ENCODE data around the gene KRTAP10-5.
"Not testable (repeated sequence)": the region's sequence is repeated elsewhere in the genome, so short reads cannot be mapped to it uniquely, and the experiment has no call there.

Gene KRTAP10-5

GRCh38 chr21:44571844-44572782 lies 8.3 kb downstream of the KRTAP10-5 start:
- DNase-seq (ENCODE audit: low spot score): no peak

- DNase-seq (ENCODE audit: low spot score): no peak
Measured at GRCh38 chr21:44571296-44571695, 9.1 kb downstream of the KRTAP10-5 start.

GRCh38 chr21:44569861-44570517 lies 10.4 kb downstream of the KRTAP10-5 start:
- DNase-seq (ENCODE audit: low spot score): no peak

GRCh38 chr21:44568667-44569556 lies 11.5 kb downstream of the KRTAP10-5 start:
- no peak for DNase-seq (ENCODE audit: low spot score)

- no peak for DNase-seq (ENCODE audit: low spot score)
Measured at GRCh38 chr21:44568261-44568660, 12.1 kb downstream of the KRTAP10-5 start.

GRCh38 chr21:44567481-44568171 lies 12.8 kb downstream of the KRTAP10-5 start:
- DNase-seq (ENCODE audit: low spot score): no peak

GRCh38 chr21:44566403-44566802 lies 14.0 kb downstream of the KRTAP10-5 start:
- DNase-seq (ENCODE audit: low spot score): no peak

GRCh38 chr21:44564886-44565598 lies 15.4 kb downstream of the KRTAP10-5 start:
- DNase-seq (ENCODE audit: low spot score): no peak

- DNase-seq (ENCODE audit: low spot score): no peak
Measured at GRCh38 chr21:44564099-44564498, 16.3 kb downstream of the KRTAP10-5 start.

GRCh38 chr21:44558695-44559094 lies 21.7 kb downstream of the KRTAP10-5 start, which contains the start of gene KRTAP10-3:
KRTAP10-3 (minus strand) TSS chr21:44558795; CDS start chr21:44558715, 80 bp downstream.
- no peak for DNase-seq (ENCODE audit: low spot score)

GRCh38 chr21:44558329-44558675 lies 22.1 kb downstream of the KRTAP10-5 start:
- not testable (repeated sequence) for DNase-seq (ENCODE audit: low spot score)

- DNase-seq (ENCODE audit: low spot score): no peak
Measured at GRCh38 chr21:44557491-44558328, 22.7 kb downstream of the KRTAP10-5 start.

GRCh38 chr21:44556879-44557278 lies 23.5 kb downstream of the KRTAP10-5 start:
- DNase-seq (ENCODE audit: low spot score): no peak

- no peak for DNase-seq (ENCODE audit: low spot score)
Measured at GRCh38 chr21:44555200-44555875, 25.1 kb downstream of the KRTAP10-5 start.

GRCh38 chr21:44552681-44553080 lies 27.7 kb downstream of the KRTAP10-5 start:
- DNase-seq (ENCODE audit: low spot score): no peak

- no peak for DNase-seq (ENCODE audit: low spot score)
Measured at GRCh38 chr21:44552136-44552535, 28.3 kb downstream of the KRTAP10-5 start.

- no peak for DNase-seq (ENCODE audit: low spot score)
Measured at GRCh38 chr21:44551340-44551961, 29.0 kb downstream of the KRTAP10-5 start, which contains the start of gene KRTAP10-2. KRTAP10-2 (minus strand) TSS chr21:44551505; CDS start chr21:44551458, 47 bp downstream.

GRCh38 chr21:44550807-44551206 lies 29.6 kb downstream of the KRTAP10-5 start:
- DNase-seq (ENCODE audit: low spot score): no peak

- DNase-seq (ENCODE audit: low spot score): not testable (repeated sequence)
Measured at GRCh38 chr21:44550285-44550684, 30.1 kb downstream of the KRTAP10-5 start.
